ENCODE measurements around the gene DOK6. TPM values are rescaled to one million over a fixed set of nuclear protein-coding genes. Genes with fewer than 3 reads are reported as not detected.
"Not testable (repeated sequence)": the region's sequence is repeated elsewhere in the genome, so short reads cannot be mapped to it uniquely, and the experiment has no call there.

The DOK6 gene
- 68.1 TPM for total RNA-seq

- FAIRE-seq (no peak), DNase-seq (ENCODE audit: low spot score in 2 of 2) (peak; percentile 61 to 75)
Observed at GRCh38 chr18:69400253-69400975, at the start of gene DOK6. TSS of gene DOK6 (plus strand) at chr18:69400888.

DNA sequence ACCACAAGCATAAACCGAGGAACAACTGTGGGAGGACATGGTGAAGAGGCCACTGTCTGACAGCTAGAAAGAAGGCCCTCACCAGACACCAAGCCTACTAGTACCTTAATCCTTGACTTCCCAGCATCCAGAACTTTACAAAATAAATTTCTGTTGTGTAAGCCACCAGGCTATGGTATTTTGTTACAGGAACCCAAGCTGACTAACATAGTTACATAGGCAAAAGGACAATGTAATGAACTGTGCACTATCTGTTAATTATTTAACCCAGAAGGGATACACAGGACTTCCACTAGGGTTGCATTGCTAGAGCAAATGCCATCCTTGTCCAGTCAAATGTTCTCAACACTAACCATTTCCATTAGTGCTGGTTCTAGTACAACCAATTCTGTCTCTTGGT is 47.7 kb upstream of the DOK6 start:
- DNase-seq (ENCODE audit: low spot score in 2 of 2) = no peak
- no peak for FAIRE-seq

DNA sequence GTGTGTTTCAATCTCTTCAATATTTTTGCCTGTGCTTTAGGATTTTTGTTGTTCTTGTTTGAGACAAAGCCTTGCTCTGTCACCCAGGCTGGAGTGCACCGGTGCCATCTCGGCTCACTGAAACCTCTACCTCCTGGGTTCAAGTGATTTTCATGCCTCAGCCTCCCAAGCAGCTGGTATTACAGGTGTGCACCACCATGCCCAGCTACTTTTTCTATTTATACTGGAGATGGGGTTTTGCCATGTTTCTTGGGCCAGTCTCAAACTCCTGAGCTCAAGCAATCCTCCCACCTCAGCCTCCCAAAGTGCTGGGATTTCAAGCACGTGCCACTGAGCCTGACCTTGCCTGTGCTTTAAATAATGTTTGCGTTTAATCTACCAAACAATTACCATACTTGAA is 43.1 kb upstream of the DOK6 start:
- no peak for DNase-seq (ENCODE audit: low spot score in 2 of 2)

GRCh38 chr18:69358212-69358895 is 42.3 kb upstream of the DOK6 start:
- FAIRE-seq (no peak), DNase-seq (ENCODE audit: low spot score in 2 of 2) (no peak)

More for the DNA sequence above, 43.1 kb upstream of the DOK6 start:
- no peak for FAIRE-seq

GRCh38 chr18:69359768-69360167 is 40.9 kb upstream of the DOK6 start:
- DNase-seq (ENCODE audit: low spot score in 2 of 2); FAIRE-seq: not testable (repeated sequence)

DNA sequence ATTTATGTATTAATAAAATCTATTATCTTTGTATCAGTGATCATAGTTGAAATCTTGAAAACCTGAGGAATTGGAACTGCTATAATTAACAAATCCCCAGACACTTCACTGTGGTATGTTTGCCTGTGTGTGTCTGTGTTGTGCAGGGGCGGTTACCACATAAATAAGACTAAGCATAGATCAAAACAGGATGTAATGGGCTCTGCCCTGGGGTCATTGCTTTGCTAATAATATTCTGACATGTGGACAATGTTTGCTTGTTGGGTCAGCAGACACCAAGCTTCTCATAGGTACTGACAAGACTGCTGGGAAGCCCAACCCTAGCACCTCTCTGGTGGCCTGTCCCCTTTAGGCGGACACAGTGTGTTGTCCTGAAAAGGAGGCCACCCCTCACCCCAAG is 35.8 kb upstream of the DOK6 start:
- DNase-seq (ENCODE audit: low spot score in 2 of 2) (no peak), FAIRE-seq (no peak)

DNA sequence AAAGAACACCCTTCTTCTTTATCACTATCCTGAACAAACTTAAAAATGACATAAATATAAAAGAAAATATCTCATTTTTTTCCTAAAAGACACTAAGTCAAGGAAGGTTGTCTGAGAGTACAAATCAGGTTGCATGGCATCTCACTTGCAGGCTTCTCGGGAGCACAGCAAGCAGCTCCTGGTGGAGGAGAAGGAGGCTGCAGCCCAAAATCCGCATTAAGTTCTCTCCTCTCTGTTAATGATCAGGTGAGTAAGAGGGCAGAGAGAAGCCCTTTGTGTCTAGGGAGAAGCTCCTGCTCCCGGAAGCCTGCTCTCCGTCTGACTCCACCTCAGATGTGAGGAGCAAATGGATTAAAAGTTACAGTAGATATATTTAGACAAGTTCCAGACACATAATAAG is 35.0 kb upstream of the DOK6 start:
- FAIRE-seq = no peak
- DNase-seq (ENCODE audit: low spot score in 2 of 2) = no peak

GRCh38 chr18:69367104-69367503 is 33.6 kb upstream of the DOK6 start:
- DNase-seq (ENCODE audit: low spot score in 2 of 2) (no peak), FAIRE-seq (no peak)

GRCh38 chr18:69371729-69372128 is 29.0 kb upstream of the DOK6 start:
- DNase-seq (ENCODE audit: low spot score in 2 of 2) = no peak
- no peak for FAIRE-seq

DNA sequence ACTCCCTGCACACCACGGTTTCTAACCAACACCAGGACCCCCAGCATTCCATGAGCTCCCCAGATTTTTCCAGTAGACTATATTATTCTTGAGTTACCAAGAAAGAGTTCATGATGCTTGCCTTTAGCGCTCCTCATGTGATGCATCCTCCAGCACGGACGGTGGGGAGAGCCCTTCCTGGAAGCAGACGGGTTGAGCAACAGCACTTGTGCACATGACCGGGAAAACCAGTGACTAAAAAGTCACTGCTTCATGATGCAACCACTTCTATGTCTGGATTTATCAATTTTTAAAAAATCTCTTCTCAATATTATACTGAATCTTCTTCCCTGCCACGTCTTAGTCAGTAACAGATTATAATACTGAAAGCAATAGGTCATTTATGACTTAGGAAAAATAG is 20.4 kb upstream of the DOK6 start:
- DNase-seq (ENCODE audit: low spot score in 2 of 2) = no peak
- FAIRE-seq = no peak

GRCh38 chr18:69383186-69383585 is 17.5 kb upstream of the DOK6 start:
- no peak for FAIRE-seq
- no peak for DNase-seq (ENCODE audit: low spot score in 2 of 2)

DNA sequence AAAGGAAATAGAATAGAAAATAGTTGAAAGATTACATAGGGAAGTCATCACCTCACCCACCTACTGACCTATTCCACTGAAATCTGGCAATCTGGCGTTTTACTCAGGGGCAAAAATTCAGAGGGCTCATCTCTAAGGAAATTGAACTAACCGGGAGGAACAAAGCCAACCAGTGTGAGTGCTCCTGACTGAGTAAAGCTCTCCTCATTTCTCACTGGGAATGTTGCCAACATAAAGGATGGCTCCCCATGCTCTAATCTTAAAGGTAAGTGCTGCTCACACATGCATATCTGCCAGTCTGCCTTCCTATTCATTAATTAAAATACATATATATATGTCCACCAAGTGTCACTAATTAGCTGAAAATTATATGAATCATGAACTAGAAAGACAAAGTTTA is 13.5 kb upstream of the DOK6 start:
- FAIRE-seq (no peak), DNase-seq (ENCODE audit: low spot score in 2 of 2) (no peak)

- FAIRE-seq (no peak), DNase-seq (ENCODE audit: low spot score in 2 of 2) (no peak)
Observed at GRCh38 chr18:69388222-69388621, 12.5 kb upstream of the DOK6 start.

- FAIRE-seq (no peak), DNase-seq (ENCODE audit: low spot score in 2 of 2) (no peak)
Observed at GRCh38 chr18:69397096-69397495, 3.6 kb upstream of the DOK6 start.

DNA sequence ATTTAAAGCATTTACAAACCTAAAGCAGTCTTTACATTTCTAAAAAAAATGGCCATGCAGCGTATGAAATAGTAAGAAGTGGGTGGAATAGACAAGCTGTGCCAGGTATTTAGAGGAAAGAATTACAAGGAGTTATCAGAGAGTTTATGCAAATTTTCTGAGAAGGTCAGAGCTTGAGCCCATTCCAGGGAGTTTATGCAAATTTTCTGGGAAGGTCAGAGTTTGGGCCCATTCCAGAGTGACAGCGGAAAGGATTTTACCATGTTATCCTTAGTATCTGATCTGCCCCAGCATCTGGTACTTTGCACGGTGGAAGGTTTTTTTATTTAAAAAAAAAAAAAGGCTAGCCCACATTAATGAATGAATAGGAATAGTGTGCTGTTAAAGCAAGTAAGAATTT is 1.4 kb upstream of the DOK6 start:
- DNase-seq (ENCODE audit: low spot score in 2 of 2) (no peak), FAIRE-seq (no peak)

DNA sequence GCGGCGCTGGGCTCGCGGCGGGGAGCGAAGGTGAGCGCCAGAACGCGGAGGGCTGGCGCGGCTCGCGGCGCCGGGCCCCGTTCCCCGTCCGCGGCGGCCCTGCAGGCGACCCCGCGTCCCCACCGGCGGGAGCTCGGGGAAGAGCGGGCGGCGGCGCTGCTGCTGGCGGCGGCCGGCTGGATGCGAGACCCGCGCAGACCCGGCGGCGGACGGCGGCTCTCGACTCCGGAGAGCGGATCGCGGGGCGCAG is 213 bp downstream of the DOK6 start:
- FAIRE-seq = no peak

GRCh38 chr18:69401226-69401971 is 711 bp downstream of the DOK6 start:
- FAIRE-seq = no peak
- DNase-seq (ENCODE audit: low spot score in 2 of 2) = peak; percentile 19 to 48

More for the DNA sequence above, 213 bp downstream of the DOK6 start:
- no peak for DNase-seq (ENCODE audit: low spot score in 2 of 2)

DNA sequence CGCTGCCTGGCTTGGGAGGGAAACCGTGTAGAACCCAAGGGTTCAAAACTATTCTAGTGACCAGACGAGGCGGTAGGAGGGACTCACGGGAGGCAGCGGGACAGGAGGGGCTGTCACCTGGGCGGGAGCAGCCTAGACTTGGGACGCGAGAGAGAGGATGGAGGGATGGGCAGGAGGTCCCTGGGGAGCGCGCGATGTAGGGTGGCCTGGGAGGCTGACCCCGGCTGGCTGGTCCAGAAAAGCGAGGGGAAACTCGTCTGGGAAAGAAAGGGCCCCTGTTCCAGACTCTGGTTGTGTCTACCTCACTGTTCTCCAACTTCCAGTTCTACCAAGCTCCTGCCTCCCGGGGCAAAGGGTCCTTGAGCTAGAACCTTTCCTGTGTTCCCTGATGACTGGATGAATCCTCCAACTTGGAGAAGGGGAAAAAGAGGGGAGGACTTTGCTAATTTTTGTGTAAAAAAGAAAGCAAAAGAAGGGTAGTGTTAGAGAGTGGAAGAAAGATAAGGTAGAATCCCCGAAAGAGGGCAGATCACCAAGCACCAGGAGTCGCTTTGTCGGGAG is 1.4 kb downstream of the DOK6 start:
- no peak for FAIRE-seq
- peak in 1 of 2 donors; percentile 14 for DNase-seq (ENCODE audit: low spot score in 2 of 2)

- FAIRE-seq = no peak
Observed at GRCh38 chr18:69402533-69402989, 1.9 kb downstream of the DOK6 start.

GRCh38 chr18:69408522-69408921 is 7.8 kb downstream of the DOK6 start:
- no peak for FAIRE-seq
- DNase-seq (ENCODE audit: low spot score in 2 of 2) = no peak

More at GRCh38 chr18:69402533-69402989, 1.9 kb downstream of the DOK6 start:
- peak in 1 of 2 donors; percentile 7 for DNase-seq (ENCODE audit: low spot score in 2 of 2)

GRCh38 chr18:69411199-69411598 is 10.5 kb downstream of the DOK6 start:
- no peak for DNase-seq (ENCODE audit: low spot score in 2 of 2)
- no peak for FAIRE-seq

Data from frontal cortex (tissue), 4 donors.